HepG2 (cell line): ENCODE results near the gene FAM83D. TPM values are rescaled to one million over a fixed set of nuclear protein-coding genes. Genes with fewer than 3 reads are reported as not detected.

Source experiments
- ASH2L ChIP-seq: fragments of 300-600, 200-600 bp; sonication (generic); IDR thresholded peaks from 2 replicates; pipeline ENCODE4 v1.7.0; 2017; ENCODE audit warnings: low read depth, mild to moderate bottlenecking, moderate library complexity, mixed read lengths, low read length; ENCODE audit not compliant: insufficient read length
- ATF7-NPFF ChIP-seq: sonication (generic); formaldehyde crosslinking; IDR thresholded peaks from 2 replicates; pipeline ENCODE4 v1.8.1; 2023; ENCODE audit warnings: mild to moderate bottlenecking, low read depth, missing genetic modification reagents, moderate library complexity
- DMAP1 ChIP-seq: IDR thresholded peaks from 2 replicates; pipeline ENCODE4 v1.6.1; 2016
- FOXO1 ChIP-seq: sonication (generic); formaldehyde crosslinking; IDR thresholded peaks from 2 replicates; pipeline ENCODE4 v1.4.0; 2020; ENCODE audit warnings: missing genetic modification reagents
- KLF12 ChIP-seq: sonication (generic); formaldehyde crosslinking; IDR thresholded peaks from 2 replicates; pipeline ENCODE4 v1.4.0; 2020; ENCODE audit warnings: missing genetic modification reagents, borderline replicate concordance
- KLF6 ChIP-seq: IDR thresholded peaks from 2 replicates; pipeline ENCODE4 v1.8.0; 2016; ENCODE audit warnings: missing biosample characterization, missing genetic modification reagents
- MIXL1 ChIP-seq: IDR thresholded peaks from 2 replicates; pipeline ENCODE4 v1.6.1; 2016
- MXI1 ChIP-seq: IDR thresholded peaks from 3 replicates; pipeline ENCODE4 v1.6.1; 2012; ENCODE audit warnings: low read depth, low read length, inconsistent platforms, borderline replicate concordance
- NBN ChIP-seq: fragments of 450-650 bp; conservative IDR thresholded peaks from 2 replicates; pipeline ENCODE4 v1.6.1; 2017
- PCBP2 ChIP-seq: fragments of 200-400 bp; formaldehyde crosslinking; optimal IDR thresholded peaks from 2 replicates; pipeline ENCODE3; 2018; ENCODE audit warnings: low read length, low read depth; ENCODE audit not compliant: poor library complexity, severe bottlenecking
- RBM22 ChIP-seq: fragments of 200-400 bp; formaldehyde crosslinking; optimal IDR thresholded peaks from 2 replicates; pipeline ENCODE3; 2017; ENCODE audit warnings: mild to moderate bottlenecking, low read length, moderate library complexity
- TBX2 ChIP-seq: sonication (generic); formaldehyde crosslinking; IDR thresholded peaks from 2 replicates; pipeline ENCODE4 v1.5.0; 2020; ENCODE audit warnings: missing genetic modification reagents, mild to moderate bottlenecking, borderline replicate concordance
- TBX3 ChIP-seq: fragments of 450-650 bp; IDR thresholded peaks from 2 replicates; pipeline ENCODE4 v1.6.1; 2017; ENCODE audit warnings: antibody characterized with exemption, mild to moderate bottlenecking, inconsistent platforms, borderline replicate concordance
- ZNF432 ChIP-seq: sonication (generic); formaldehyde crosslinking; IDR thresholded peaks from 2 replicates; pipeline ENCODE4 v1.5.0; 2020; ENCODE audit warnings: missing genetic modification reagents, mild to moderate bottlenecking, borderline replicate concordance
- ZNF446 ChIP-seq: sonication (generic); formaldehyde crosslinking; IDR thresholded peaks from 2 replicates; pipeline ENCODE4 v1.5.0; 2020; ENCODE audit warnings: mild to moderate bottlenecking, missing genetic modification reagents
- ZNF724P ChIP-seq: sonication (generic); formaldehyde crosslinking; IDR thresholded peaks from 2 replicates; pipeline ENCODE4 v1.8.0; 2022; ENCODE audit warnings: missing genetic modification reagents, borderline replicate concordance
- ZNF749 ChIP-seq: sonication (generic); formaldehyde crosslinking; IDR thresholded peaks from 2 replicates; pipeline ENCODE4 v1.8.0; 2022; ENCODE audit warnings: mild to moderate bottlenecking, missing genetic modification reagents, moderate library complexity, borderline replicate concordance
- ZNF883 ChIP-seq: sonication (generic); formaldehyde crosslinking; IDR thresholded peaks from 2 replicates; pipeline ENCODE4 v1.5.1; 2020; ENCODE audit warnings: mild to moderate bottlenecking, missing genetic modification reagents; ENCODE audit errors: not compliant biosample characterization
- polyA plus RNA-seq, 8 experiments: library from polyadenylated mRNA; depleted of rRNA in 3 of 8; stranded (reverse) in 7 of 8; unstranded in 1 of 8; fragments of >200 nt; fragmentation: Illumina TruSeq in 4 of 8; extraction: Trizol in 4 of 8; gene quantifications; 2 replicates each; pipeline versions ENCODE4 v1.2.1 to v1.2.3, GENCODE V29; 2011 to 2016; ENCODE audit warnings: low read depth in 4 of 8, missing spikeins in 1 of 8, mixed read lengths in 1 of 8; ENCODE audit not compliant: insufficient read depth in 1 of 8
- total RNA-seq, 5 experiments: library from RNA; depleted of rRNA; stranded (reverse); fragments of >200 nt; fragmentation: Illumina TruSeq; extraction: Trizol; gene quantifications; 2 replicates each; pipeline ENCODE4 v1.2.3, GENCODE V29; 2016; ENCODE audit warnings: low read depth in 1 of 5
- TF ChIP-seq, protein P1 (sequence below): sonication (generic); formaldehyde crosslinking; IDR thresholded peaks from 2 replicates; pipeline ENCODE4 v1.5.0; 2020; ENCODE audit warnings: missing genetic modification reagents, mild to moderate bottlenecking, borderline replicate concordance
- TF ChIP-seq, protein P2 (sequence below): sonication (generic); formaldehyde crosslinking; IDR thresholded peaks from 2 replicates; pipeline ENCODE4 v1.4.0; 2020; ENCODE audit warnings: missing genetic modification reagents, borderline replicate concordance
- TF ChIP-seq, protein P3 (sequence below): sonication (generic); formaldehyde crosslinking; IDR thresholded peaks from 2 replicates; pipeline ENCODE4 v1.4.0; 2020; ENCODE audit warnings: mild to moderate bottlenecking, missing genetic modification reagents
- TF ChIP-seq, protein P4 (sequence below): fragments of 450-650 bp; IDR thresholded peaks from 2 replicates; pipeline ENCODE4 v1.6.1; 2016
- TF ChIP-seq, protein P5 (sequence below): sonication (generic); formaldehyde crosslinking; IDR thresholded peaks from 2 replicates; pipeline ENCODE4 v1.5.0; 2020; ENCODE audit warnings: missing genetic modification reagents

Gene FAM83D
- total and polyA plus RNA-seq, 2 of the 13 experiments (the other 11 are each of a cell fraction or from before 2014, with no cell fraction given) = 51.4 to 64.0 TPM

- TF ChIP-seq ZNF749 (CRISPR knock-in tag) (peak; percentile 91; the same call in 1 of the 2 replicates), MIXL1 (peak; percentile 52), KLF12 (CRISPR knock-in tag) (peak; percentile 80; the same call in 1 of the 2 replicates), ZNF883 (peak; percentile 100), ATF7-NPFF (CRISPR knock-in tag) (peak; percentile 76), ZNF446 (peak; percentile 73; the same call in 1 of the 2 replicates), ZNF432 (CRISPR knock-in tag) (no peak; the same call in 1 of the 2 replicates), RBM22 (no peak), DMAP1 (CRISPR knock-in tag) (peak; percentile 96), KLF6 (peak; percentile 94), TBX3 (no peak), MXI1 (peak; percentile 96; the same call in 2 of the 3 replicates), NBN (no peak), FOXO1 (CRISPR knock-in tag) (peak; percentile 69), ASH2L (peak; percentile 100), ZNF724P (CRISPR knock-in tag) (peak; percentile 94; the same call in 1 of the 2 replicates), TBX2 (peak; percentile 96; the same call in 1 of the 2 replicates), PCBP2 (no peak)
- TF ChIP-seq, protein P1, sequence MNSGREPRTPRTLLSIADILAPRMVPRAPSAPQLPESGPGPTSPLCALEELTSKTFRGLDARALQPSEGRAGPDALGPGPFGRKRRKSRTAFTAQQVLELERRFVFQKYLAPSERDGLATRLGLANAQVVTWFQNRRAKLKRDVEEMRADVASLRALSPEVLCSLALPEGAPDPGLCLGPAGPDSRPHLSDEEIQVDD (CRISPR knock-in tag) = peak; percentile 86; the same call in 1 of the 2 replicates
- TF ChIP-seq, protein P2, sequence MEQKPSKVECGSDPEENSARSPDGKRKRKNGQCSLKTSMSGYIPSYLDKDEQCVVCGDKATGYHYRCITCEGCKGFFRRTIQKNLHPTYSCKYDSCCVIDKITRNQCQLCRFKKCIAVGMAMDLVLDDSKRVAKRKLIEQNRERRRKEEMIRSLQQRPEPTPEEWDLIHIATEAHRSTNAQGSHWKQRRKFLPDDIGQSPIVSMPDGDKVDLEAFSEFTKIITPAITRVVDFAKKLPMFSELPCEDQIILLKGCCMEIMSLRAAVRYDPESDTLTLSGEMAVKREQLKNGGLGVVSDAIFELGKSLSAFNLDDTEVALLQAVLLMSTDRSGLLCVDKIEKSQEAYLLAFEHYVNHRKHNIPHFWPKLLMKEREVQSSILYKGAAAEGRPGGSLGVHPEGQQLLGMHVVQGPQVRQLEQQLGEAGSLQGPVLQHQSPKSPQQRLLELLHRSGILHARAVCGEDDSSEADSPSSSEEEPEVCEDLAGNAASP = peak; percentile 72
- TF ChIP-seq, protein P3, sequence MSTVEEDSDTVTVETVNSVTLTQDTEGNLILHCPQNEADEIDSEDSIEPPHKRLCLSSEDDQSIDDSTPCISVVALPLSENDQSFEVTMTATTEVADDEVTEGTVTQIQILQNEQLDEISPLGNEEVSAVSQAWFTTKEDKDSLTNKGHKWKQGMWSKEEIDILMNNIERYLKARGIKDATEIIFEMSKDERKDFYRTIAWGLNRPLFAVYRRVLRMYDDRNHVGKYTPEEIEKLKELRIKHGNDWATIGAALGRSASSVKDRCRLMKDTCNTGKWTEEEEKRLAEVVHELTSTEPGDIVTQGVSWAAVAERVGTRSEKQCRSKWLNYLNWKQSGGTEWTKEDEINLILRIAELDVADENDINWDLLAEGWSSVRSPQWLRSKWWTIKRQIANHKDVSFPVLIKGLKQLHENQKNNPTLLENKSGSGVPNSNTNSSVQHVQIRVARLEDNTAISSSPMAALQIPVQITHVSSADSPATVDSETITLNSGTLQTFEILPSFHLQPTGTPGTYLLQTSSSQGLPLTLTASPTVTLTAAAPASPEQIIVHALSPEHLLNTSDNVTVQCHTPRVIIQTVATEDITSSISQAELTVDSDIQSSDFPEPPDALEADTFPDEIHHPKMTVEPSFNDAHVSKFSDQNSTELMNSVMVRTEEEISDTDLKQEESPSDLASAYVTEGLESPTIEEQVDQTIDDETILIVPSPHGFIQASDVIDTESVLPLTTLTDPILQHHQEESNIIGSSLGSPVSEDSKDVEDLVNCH (CRISPR knock-in tag) = no peak
- TF ChIP-seq, protein P4, sequence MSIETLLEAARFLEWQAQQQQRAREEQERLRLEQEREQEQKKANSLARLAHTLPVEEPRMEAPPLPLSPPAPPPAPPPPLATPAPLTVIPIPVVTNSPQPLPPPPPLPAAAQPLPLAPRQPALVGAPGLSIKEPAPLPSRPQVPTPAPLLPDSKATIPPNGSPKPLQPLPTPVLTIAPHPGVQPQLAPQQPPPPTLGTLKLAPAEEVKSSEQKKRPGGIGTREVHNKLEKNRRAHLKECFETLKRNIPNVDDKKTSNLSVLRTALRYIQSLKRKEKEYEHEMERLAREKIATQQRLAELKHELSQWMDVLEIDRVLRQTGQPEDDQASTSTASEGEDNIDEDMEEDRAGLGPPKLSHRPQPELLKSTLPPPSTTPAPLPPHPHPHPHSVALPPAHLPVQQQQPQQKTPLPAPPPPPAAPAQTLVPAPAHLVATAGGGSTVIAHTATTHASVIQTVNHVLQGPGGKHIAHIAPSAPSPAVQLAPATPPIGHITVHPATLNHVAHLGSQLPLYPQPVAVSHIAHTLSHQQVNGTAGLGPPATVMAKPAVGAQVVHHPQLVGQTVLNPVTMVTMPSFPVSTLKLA = peak; percentile 99
- TF ChIP-seq, protein P5, sequence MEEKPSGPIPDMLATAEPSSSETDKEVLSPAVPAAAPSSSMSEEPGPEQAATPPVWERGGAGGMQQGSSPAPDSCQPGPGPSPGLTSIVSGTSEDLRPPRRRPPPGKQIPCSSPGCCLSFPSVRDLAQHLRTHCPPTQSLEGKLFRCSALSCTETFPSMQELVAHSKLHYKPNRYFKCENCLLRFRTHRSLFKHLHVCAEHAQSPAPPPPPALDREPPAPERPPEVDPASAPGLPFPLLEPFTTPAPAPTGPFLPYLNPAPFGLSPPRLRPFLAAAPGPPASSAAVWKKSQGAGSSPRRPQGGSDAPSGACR (CRISPR knock-in tag) = no peak
These were observed 36.1 kb downstream of the FAM83D start, which contains the start of gene DHX35 (continued) for GRCh38 chr20:38962044-38962927.
